Smooth muscle cell of the pulmonary artery (primary cell): Measurements from ENCODE around the gene KIF16B. TPM values are rescaled to one million over a fixed set of nuclear protein-coding genes. Genes with fewer than 3 reads are reported as not detected.

ENCODE experiments used
- total RNA-seq: library from RNA; depleted of rRNA; stranded (reverse); fragments of >200 nt; gene quantifications from 2 replicates; pipeline ENCODE4 v1.2.3, GENCODE V29; 2014

Gene KIF16B
- 12.9 and 13.1 TPM in 2 replicates for total RNA-seq

GRCh38 chr20:16573001-16573965 lies at the start of gene KIF16B:
Gene KIF16B (minus strand): TSS chr20:16573448. CDS start chr20:16573275, 173 bp downstream.

Other genes with a start within 250 kb of the KIF16B start
- gene SNRPB2, start 156.6 kb upstream of the KIF16B start, total RNA-seq = 25.5 and 33.9 TPM in 2 replicates
- gene OTOR, start 174.9 kb upstream of the KIF16B start, total RNA-seq = not detected in 2 replicates